GM12801 (cell line): ENCODE measurements around the gene ARL3.

Experiments used
- CTCF ChIP-seq: IDR thresholded peaks from one replicate; pipeline ENCODE4 v1.5.1; 2011; ENCODE audit warnings: control low read depth; ENCODE audit not compliant: insufficient read length; ENCODE audit errors: extremely low read depth

ARL3 gene

GRCh38 chr10:102649797-102650654 lies 64.2 kb downstream of the ARL3 start:
- TF ChIP-seq CTCF: no peak

GRCh38 chr10:102648889-102649796 lies 65.1 kb downstream of the ARL3 start:
- TF ChIP-seq CTCF: no peak

GRCh38 chr10:102648269-102648888 lies 65.8 kb downstream of the ARL3 start:
- no peak for TF ChIP-seq CTCF

- no peak for TF ChIP-seq CTCF
Observed at GRCh38 chr10:102647443-102648268, 66.5 kb downstream of the ARL3 start.

GRCh38 chr10:102646610-102647442 lies 67.4 kb downstream of the ARL3 start:
- no peak for TF ChIP-seq CTCF

GRCh38 chr10:102645741-102646609 lies 68.2 kb downstream of the ARL3 start:
- no peak for TF ChIP-seq CTCF
